CD14-positive monocyte (primary cell): ENCODE measurements around the gene SZRD1. TPM values are rescaled to one million over a fixed set of nuclear protein-coding genes. Genes with fewer than 3 reads are reported as not detected.

Experiments
- DNase-seq, 3 donors: peaks; one replicate each; pipeline ENCODE4 v3.0.0-alpha.2; 2011 to 2022
- H2AFZ ChIP-seq: 2 replicates; pipeline ENCODE4 v1.6.0; 2012; ENCODE audit warnings: mild to moderate bottlenecking, low read depth, low read length, inconsistent platforms; ENCODE audit not compliant: insufficient read depth, poor library complexity, severe bottlenecking
- H3K27ac ChIP-seq, 2 donors: 1 replicate in 1 of 2; 2 replicates in 1 of 2; pipeline ENCODE4 v1.5.1; 2012 to 2013; ENCODE audit warnings: low read length in 2 of 2, control low read depth in 1 of 2, inconsistent platforms in 1 of 2, low read depth in 1 of 2, mild to moderate bottlenecking in 1 of 2
- H3K27me3 ChIP-seq, 2 donors: one replicate each; pipeline versions ENCODE4 v1.6.0 to v1.6.1; 2011 to 2013; ENCODE audit warnings: low read length in 2 of 2; ENCODE audit not compliant: control insufficient read depth in 2 of 2, insufficient read depth in 2 of 2
- H3K36me3 ChIP-seq, 2 donors: replicated peaks in 1 of 2; 1 replicate in 1 of 2; 2 replicates in 1 of 2; pipeline versions ENCODE4 v1.5.1 to v1.6.1; 2012 to 2013; ENCODE audit warnings: low read length in 2 of 2, control low read depth in 1 of 2, inconsistent platforms in 1 of 2, mild to moderate bottlenecking in 1 of 2; ENCODE audit not compliant: insufficient read depth in 2 of 2, control insufficient read depth in 1 of 2
- H3K4me1 ChIP-seq, 2 donors: 1 replicate in 1 of 2; 2 replicates in 1 of 2; pipeline versions ENCODE4 v1.5.1 to v1.6.1; 2012 to 2013; ENCODE audit warnings: low read length in 2 of 2, control low read depth in 1 of 2, inconsistent platforms in 1 of 2, mild to moderate bottlenecking in 1 of 2, moderate library complexity in 1 of 2; ENCODE audit not compliant: insufficient read depth in 2 of 2, control insufficient read depth in 1 of 2
- H3K4me2 ChIP-seq: replicated peaks from 2 replicates; pipeline ENCODE3; 2012; ENCODE audit warnings: low read length, moderate library complexity, mild to moderate bottlenecking; ENCODE audit not compliant: poor library complexity, severe bottlenecking; ENCODE audit errors: extremely low read depth
- H3K4me3 ChIP-seq, 3 experiments: fragments of 200-600 bp in 1 of 3; sonication (generic) in 1 of 3; replicated peaks in 1 of 3; 1 replicate in 2 of 3; 2 replicates in 1 of 3; pipeline ENCODE4 v1.5.1; 2011 to 2013; ENCODE audit warnings: low read length in 3 of 3, mild to moderate bottlenecking in 3 of 3, control low read depth in 2 of 3, low read depth in 2 of 3, inconsistent platforms in 1 of 3, moderate library complexity in 1 of 3
- H3K79me2 ChIP-seq: 2 replicates; pipeline ENCODE4 v1.6.0; 2012; ENCODE audit warnings: mild to moderate bottlenecking, control low read depth, inconsistent platforms, low read length, moderate library complexity; ENCODE audit not compliant: insufficient read depth
- H3K9ac ChIP-seq: 2 replicates; pipeline ENCODE4 v1.6.0; 2017; ENCODE audit warnings: low read length, mild to moderate bottlenecking; ENCODE audit not compliant: insufficient read depth, poor library complexity, severe bottlenecking
- H3K9me3 ChIP-seq, 2 donors: replicated peaks in 1 of 2; 1 replicate in 1 of 2; 2 replicates in 1 of 2; pipeline versions ENCODE4 v1.5.1 to v1.6.1; 2012 to 2013; ENCODE audit warnings: low read length in 2 of 2, control low read depth in 1 of 2; ENCODE audit not compliant: control insufficient read depth in 1 of 2, insufficient read depth in 1 of 2
- H4K20me1 ChIP-seq: 2 replicates; pipeline ENCODE4 v1.6.0; 2012; ENCODE audit warnings: mild to moderate bottlenecking, low read length, control low read depth, moderate library complexity; ENCODE audit not compliant: insufficient read depth
- H3K27ac Mint-ChIP-seq, 7 donors: one replicate each; pipeline ENCODE4 v1.8.0; 2020; ENCODE audit warnings: mild to moderate bottlenecking in 7 of 7, mixed read lengths in 7 of 7, moderate library complexity in 6 of 7, inconsistent platforms in 2 of 7
- H3K27me3 Mint-ChIP-seq, 3 donors: one replicate each; pipeline ENCODE4 v1.8.0; 2021 to 2022; ENCODE audit warnings: low read depth in 3 of 3, mild to moderate bottlenecking in 3 of 3, mixed read lengths in 3 of 3, moderate library complexity in 3 of 3, inconsistent platforms in 1 of 3
- H3K36me3 Mint-ChIP-seq, 2 donors: one replicate each; pipeline ENCODE4 v1.8.0; 2020; ENCODE audit warnings: mixed read lengths in 2 of 2, inconsistent platforms in 1 of 2, mild to moderate bottlenecking in 1 of 2
- H3K4me1 Mint-ChIP-seq: one replicate; pipeline ENCODE4 v1.8.0; 2020; ENCODE audit warnings: mild to moderate bottlenecking, mixed read lengths
- H3K4me3 Mint-ChIP-seq, 2 donors: one replicate each; pipeline ENCODE4 v1.8.0; 2020; ENCODE audit warnings: mild to moderate bottlenecking in 2 of 2, mixed read lengths in 2 of 2, moderate library complexity in 1 of 2
- H3K9me3 Mint-ChIP-seq, 7 donors: one replicate each; pipeline ENCODE4 v1.8.0; 2020 to 2022; ENCODE audit warnings: mixed read lengths in 7 of 7, mild to moderate bottlenecking in 6 of 7, moderate library complexity in 6 of 7, inconsistent platforms in 2 of 7
- WGBS: methylation state at CpG from one replicate; pipeline ENCODE4 v1.1.5; 2013; ENCODE audit warnings: missing lambda C conversion rate; ENCODE audit not compliant: insufficient coverage; 5-methylcytosine and 5-hydroxymethylcytosine counted together
- intact Hi-C, 2 donors: fragments of 100-400 bp; cut with micrococcal nuclease; formaldehyde crosslinking; loops; one replicate each; pipeline versions ENCODE4 v1.15.0 to v1.15.1; 2023
- polyA plus RNA-seq, 3 donors: library from polyadenylated mRNA; depleted of rRNA in 1 of 3; unstranded in 2 of 3; stranded (reverse) in 1 of 3; fragments of 300-500 nt in 2 of 3; fragments of >200 nt in 1 of 3; fragmentation: Illumina TruSeq in 2 of 3; gene quantifications; 1 replicate in 2 of 3; 2 replicates in 1 of 3; pipeline ENCODE4 v1.2.3, GENCODE V29; 2012 to 2021
- TF ChIP-seq, protein P1 (sequence below): fragments of 200-600 bp; IDR thresholded peaks from one replicate; pipeline ENCODE4 v1.8.0; 2022; ENCODE audit warnings: antibody characterized with exemption, mild to moderate bottlenecking

Gene SZRD1
- polyA plus RNA-seq, 3 donors, result 46.4 to 50.5 (median 47.2) TPM

DNA sequence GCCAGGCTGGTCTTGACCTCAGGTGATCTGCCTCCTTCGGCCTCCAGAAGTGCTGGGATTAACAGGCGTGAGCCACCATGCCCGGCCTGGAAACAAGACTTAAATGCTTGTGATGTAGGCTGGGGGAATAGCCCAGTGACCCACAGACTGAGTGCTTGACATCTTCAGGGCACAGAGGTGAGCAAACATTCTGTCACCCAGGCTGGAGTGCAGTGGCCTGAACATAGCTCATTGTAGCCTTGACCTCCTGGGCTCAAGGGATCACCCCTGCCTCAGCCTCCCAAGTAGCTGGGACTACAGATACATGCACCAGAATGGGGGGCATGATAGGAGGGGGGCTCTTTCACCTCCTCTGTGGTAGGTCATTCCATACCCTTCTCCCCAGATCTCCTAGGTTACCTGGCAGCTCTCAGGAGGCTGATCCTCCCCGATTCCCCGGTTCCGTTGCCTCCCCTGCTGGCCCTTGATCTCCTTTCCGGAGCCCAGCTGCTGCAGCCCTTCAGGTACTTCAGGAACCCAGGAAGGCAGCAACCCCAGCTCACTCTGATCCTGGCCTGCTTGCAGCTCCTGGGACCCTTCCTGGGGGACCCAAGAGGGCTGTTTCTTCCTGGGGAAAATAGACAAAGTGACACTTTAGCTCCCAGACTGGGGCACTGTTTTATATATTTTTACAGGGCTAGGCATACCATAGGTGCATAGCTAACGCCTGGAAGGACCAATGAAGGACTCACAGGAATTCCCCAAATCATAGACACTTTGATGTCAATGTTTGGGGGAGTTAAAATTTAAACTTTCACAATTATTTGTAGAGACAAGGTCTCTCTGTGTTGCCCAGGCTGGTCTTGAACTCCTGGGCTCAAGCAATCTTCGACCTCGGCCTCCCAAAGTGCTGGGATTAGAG lies 58.3 kb downstream of the SZRD1 start:
- peaks cover 9% of the 10 kb centered on the region for H3K4me1 Mint-ChIP-seq
- intact Hi-C loops, result no loop called here
- no peak overlapping the region for H3K4me3 Mint-ChIP-seq
- no peak overlapping the region for H3K4me3 ChIP-seq
- no peak overlapping the region for H3K27ac ChIP-seq
- H3K27me3 Mint-ChIP-seq, result peaks cover 0 to 4% (median 1%) of the 10 kb centered on the region in 3 donors
- DNase-seq, result no peak
- H3K36me3 Mint-ChIP-seq, result no peaks in the 10 kb centered on the region
- no peaks in the 10 kb centered on the region for H4K20me1 ChIP-seq
- no peak overlapping the region for H3K4me2 ChIP-seq
- no peak overlapping the region for H3K9ac ChIP-seq
- H2AFZ ChIP-seq, result no peak overlapping the region
- H3K36me3 ChIP-seq, result no peaks in the 10 kb centered on the region
- H3K27ac Mint-ChIP-seq, result no peak overlapping the region
- TF ChIP-seq, protein P1, sequence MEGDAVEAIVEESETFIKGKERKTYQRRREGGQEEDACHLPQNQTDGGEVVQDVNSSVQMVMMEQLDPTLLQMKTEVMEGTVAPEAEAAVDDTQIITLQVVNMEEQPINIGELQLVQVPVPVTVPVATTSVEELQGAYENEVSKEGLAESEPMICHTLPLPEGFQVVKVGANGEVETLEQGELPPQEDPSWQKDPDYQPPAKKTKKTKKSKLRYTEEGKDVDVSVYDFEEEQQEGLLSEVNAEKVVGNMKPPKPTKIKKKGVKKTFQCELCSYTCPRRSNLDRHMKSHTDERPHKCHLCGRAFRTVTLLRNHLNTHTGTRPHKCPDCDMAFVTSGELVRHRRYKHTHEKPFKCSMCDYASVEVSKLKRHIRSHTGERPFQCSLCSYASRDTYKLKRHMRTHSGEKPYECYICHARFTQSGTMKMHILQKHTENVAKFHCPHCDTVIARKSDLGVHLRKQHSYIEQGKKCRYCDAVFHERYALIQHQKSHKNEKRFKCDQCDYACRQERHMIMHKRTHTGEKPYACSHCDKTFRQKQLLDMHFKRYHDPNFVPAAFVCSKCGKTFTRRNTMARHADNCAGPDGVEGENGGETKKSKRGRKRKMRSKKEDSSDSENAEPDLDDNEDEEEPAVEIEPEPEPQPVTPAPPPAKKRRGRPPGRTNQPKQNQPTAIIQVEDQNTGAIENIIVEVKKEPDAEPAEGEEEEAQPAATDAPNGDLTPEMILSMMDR, result no peak
- 98% methylated on average over 5 of the region's 10 CpGs for WGBS
- H3K79me2 ChIP-seq, result no peaks in the 10 kb centered on the region
- H3K9me3 Mint-ChIP-seq, result peaks cover 0 to under 1% (median 0%) of the 10 kb centered on the region in 7 donors
- no peaks in the 10 kb centered on the region for H3K9me3 ChIP-seq
- H3K27me3 ChIP-seq, result no peaks in the 10 kb centered on the region
- no peaks in the 10 kb centered on the region for H3K4me1 ChIP-seq

DNA sequence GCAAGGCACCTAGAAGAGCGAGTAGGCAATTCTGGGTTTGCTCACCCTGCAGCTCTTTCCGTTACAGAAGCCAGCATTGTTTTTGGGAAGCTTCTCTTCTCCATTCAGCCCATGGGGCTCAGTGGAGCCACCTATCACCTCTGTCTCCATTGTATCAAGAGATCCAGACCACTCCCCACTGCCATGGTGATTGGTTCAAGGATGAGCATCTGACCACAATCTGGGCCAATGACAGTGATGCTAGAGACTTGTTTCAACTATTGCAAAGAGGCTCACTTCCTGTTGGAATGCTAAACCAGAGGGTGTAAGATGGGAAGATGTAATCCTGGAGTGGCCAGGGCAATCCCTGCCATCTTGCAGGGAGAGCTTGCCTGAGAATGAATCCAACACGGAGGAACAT lies 63.6 kb downstream of the SZRD1 start:
- Mint-ChIP-seq H3K27ac (no peak overlapping the region), H3K27me3 (peaks cover 0 to 1% (median 0%) of the 10 kb centered on the region in 3 donors), H3K36me3 (no peaks in the 10 kb centered on the region), H3K4me1 (peaks cover 14% of the 10 kb centered on the region), H3K9me3 (peaks cover 0 to 5% (median 0%) of the 10 kb centered on the region in 7 donors), H3K4me3 (no peak overlapping the region)
- 100% methylated on average over 1 of the region's 3 CpGs for WGBS
- TF ChIP-seq, protein P1, result no peak
- intact Hi-C loops, result no loop called here
- Histone ChIP-seq H3K4me2 (no peak overlapping the region), H3K9me3 (no peaks in the 10 kb centered on the region), H3K27ac (no peak overlapping the region), H3K27me3 (no peaks in the 10 kb centered on the region), H3K36me3 (no peaks in the 10 kb centered on the region), H4K20me1 (no peaks in the 10 kb centered on the region), H3K4me1 (peaks cover 6 to 7% of the 10 kb centered on the region in 2 donors), H3K4me3 (no peak overlapping the region), H3K79me2 (no peaks in the 10 kb centered on the region), H3K9ac (no peak overlapping the region), H2AFZ (no peak overlapping the region)
- no peak for DNase-seq
